Body of pancreas (tissue), 4 donors: Measurements from ENCODE around the gene SORCS1.

Experiments used
- POLR2A ChIP-seq, 3 donors: fragments of 450-650 bp; IDR thresholded peaks; one replicate each; pipeline ENCODE4 v1.6.1; 2016; ENCODE audit warnings: antibody characterized with exemption in 3 of 3, mild to moderate bottlenecking in 2 of 3
- TF ChIP-seq, protein P1 (sequence below), 7 experiments: fragments of 450-650 bp in 4 of 7; fragments of 200-600 bp in 3 of 7; sonication (generic) in 3 of 7; IDR thresholded peaks; one replicate each; pipeline ENCODE4 v1.5.1; 2016 to 2019; ENCODE audit warnings: antibody characterized with exemption in 7 of 7

- no peak for TF ChIP-seq POLR2A (IDR thresholded peaks at IDR 0.05)
- TF ChIP-seq, protein P1, sequence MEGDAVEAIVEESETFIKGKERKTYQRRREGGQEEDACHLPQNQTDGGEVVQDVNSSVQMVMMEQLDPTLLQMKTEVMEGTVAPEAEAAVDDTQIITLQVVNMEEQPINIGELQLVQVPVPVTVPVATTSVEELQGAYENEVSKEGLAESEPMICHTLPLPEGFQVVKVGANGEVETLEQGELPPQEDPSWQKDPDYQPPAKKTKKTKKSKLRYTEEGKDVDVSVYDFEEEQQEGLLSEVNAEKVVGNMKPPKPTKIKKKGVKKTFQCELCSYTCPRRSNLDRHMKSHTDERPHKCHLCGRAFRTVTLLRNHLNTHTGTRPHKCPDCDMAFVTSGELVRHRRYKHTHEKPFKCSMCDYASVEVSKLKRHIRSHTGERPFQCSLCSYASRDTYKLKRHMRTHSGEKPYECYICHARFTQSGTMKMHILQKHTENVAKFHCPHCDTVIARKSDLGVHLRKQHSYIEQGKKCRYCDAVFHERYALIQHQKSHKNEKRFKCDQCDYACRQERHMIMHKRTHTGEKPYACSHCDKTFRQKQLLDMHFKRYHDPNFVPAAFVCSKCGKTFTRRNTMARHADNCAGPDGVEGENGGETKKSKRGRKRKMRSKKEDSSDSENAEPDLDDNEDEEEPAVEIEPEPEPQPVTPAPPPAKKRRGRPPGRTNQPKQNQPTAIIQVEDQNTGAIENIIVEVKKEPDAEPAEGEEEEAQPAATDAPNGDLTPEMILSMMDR (IDR thresholded peaks at IDR 0.05) = no peak
Measured at GRCh38 chr10:106534441-106534840, 630.1 kb downstream of the SORCS1 start.
